ENCODE data around the gene PPP3CA. TPM values are rescaled to one million over a fixed set of nuclear protein-coding genes. Genes with fewer than 3 reads are reported as not detected.
"Not testable (repeated sequence)": the region's sequence is repeated elsewhere in the genome, so short reads cannot be mapped to it uniquely, and the experiment has no call there.

Gene PPP3CA
- total RNA-seq, 4 donors from 2014 or later, result 19.0 to 39.6 (median 20.3) TPM

GRCh38 chr4:101103381-101104142 lies 243.8 kb downstream of the PPP3CA start:
- no peak for DNase-seq
- TF ChIP-seq CTCF (IDR thresholded peaks at IDR 0.05) (no peak), POLR2A (IDR thresholded peaks at IDR 0.05) (no peak)
- Histone ChIP-seq H3K36me3 (no peaks in the 10 kb centered on the region), H3K9me3 (no peaks in the 10 kb centered on the region), H3K27ac (peak overlapping the region in 1 of 4 donors; percentile 31), H3K4me3 (no peak overlapping the region), H3K4me1 (peaks cover 0 to 6% (median 0%) of the 10 kb centered on the region in 4 donors), H3K27me3 (no peaks in the 10 kb centered on the region)

- Histone ChIP-seq H3K27me3 (no peaks in the 10 kb centered on the region), H3K27ac (no peak overlapping the region), H3K4me3 (no peak overlapping the region), H3K9me3 (no peaks in the 10 kb centered on the region), H3K36me3 (no peaks in the 10 kb centered on the region), H3K4me1 (peaks cover 0 to 6% (median 0%) of the 10 kb centered on the region in 4 donors)
- DNase-seq, result no peak
- TF ChIP-seq POLR2A (IDR thresholded peaks at IDR 0.05) (no peak), CTCF (IDR thresholded peaks at IDR 0.05) (no peak)
Observed at GRCh38 chr4:101102114-101102742, 245.1 kb downstream of the PPP3CA start.

- Histone ChIP-seq H3K27me3 (no peaks in the 10 kb centered on the region), H3K4me3 (no peak overlapping the region), H3K4me1 (peaks cover 0 to 6% (median 0%) of the 10 kb centered on the region in 4 donors), H3K36me3 (no peaks in the 10 kb centered on the region), H3K27ac (no peak overlapping the region), H3K9me3 (no peaks in the 10 kb centered on the region)
- no peak for DNase-seq
- TF ChIP-seq POLR2A (IDR thresholded peaks at IDR 0.05) (no peak), CTCF (IDR thresholded peaks at IDR 0.05) (no peak)
Observed at GRCh38 chr4:101101072-101101471, 246.3 kb downstream of the PPP3CA start.

GRCh38 chr4:101098666-101099400 lies 248.5 kb downstream of the PPP3CA start:
- no peaks in the 10 kb centered on the region for H3K27me3 ChIP-seq
- peaks cover 0 to 6% (median 0%) of the 10 kb centered on the region in 4 donors for H3K4me1 ChIP-seq
- no peaks in the 10 kb centered on the region for H3K36me3 ChIP-seq
- TF ChIP-seq POLR2A (IDR thresholded peaks at IDR 0.05), result no peak
- no peak for TF ChIP-seq CTCF (IDR thresholded peaks at IDR 0.05)
- H3K27ac ChIP-seq, result no peak overlapping the region
- H3K9me3 ChIP-seq, result no peaks in the 10 kb centered on the region
- no peak for DNase-seq
- H3K4me3 ChIP-seq, result no peak overlapping the region

- not testable (repeated sequence) for H3K4me3 ChIP-seq, H3K27ac ChIP-seq, DNase-seq, H3K36me3 ChIP-seq, H3K27me3 ChIP-seq, H3K9me3 ChIP-seq, H3K4me1 ChIP-seq
Observed at GRCh38 chr4:101092609-101093008, 254.7 kb downstream of the PPP3CA start.

- TF ChIP-seq POLR2A (IDR thresholded peaks at IDR 0.05) (no peak), CTCF (IDR thresholded peaks at IDR 0.05) (no peak)
- no peak overlapping the region for H3K4me3 ChIP-seq
- H3K4me1 ChIP-seq, result no peaks in the 10 kb centered on the region
- no peak for DNase-seq
- no peaks in the 10 kb centered on the region for H3K9me3 ChIP-seq
- no peak overlapping the region for H3K27ac ChIP-seq
- no peaks in the 10 kb centered on the region for H3K36me3 ChIP-seq
- no peaks in the 10 kb centered on the region for H3K27me3 ChIP-seq
Observed at GRCh38 chr4:101089168-101089567, 258.2 kb downstream of the PPP3CA start.

Data from Peyer's patch (tissue), 4 donors.